Colonic mucosa (tissue), 4 donors: Measurements from ENCODE around the gene RFX4. TPM values are rescaled to one million over a fixed set of nuclear protein-coding genes. Genes with fewer than 3 reads are reported as not detected.

Experiments used
- DNase-seq: peaks from one replicate; pipeline ENCODE4 v3.0.0-alpha.2; 2020
- H3K27ac ChIP-seq: fragments of 200-600 bp; one replicate; pipeline ENCODE4 v1.8.0; 2021
- H3K27me3 ChIP-seq: fragments of 200-600 bp; one replicate; pipeline ENCODE4 v1.8.0; 2021
- H3K36me3 ChIP-seq: fragments of 200-600 bp; one replicate; pipeline ENCODE4 v1.8.0; 2021
- H3K4me1 ChIP-seq: fragments of 200-600 bp; one replicate; pipeline ENCODE4 v1.8.0; 2021; ENCODE audit warnings: mild to moderate bottlenecking
- H3K4me3 ChIP-seq: fragments of 200-600 bp; one replicate; pipeline ENCODE4 v1.8.0; 2021
- H3K9ac ChIP-seq, 2 donors: one replicate each; pipeline ENCODE4 v1.7.0; 2013; ENCODE audit warnings: control low read depth in 2 of 2, low read depth in 2 of 2, low read length in 2 of 2
- H3K9me3 ChIP-seq: fragments of 200-600 bp; one replicate; pipeline ENCODE4 v1.8.0; 2021
- CTCF ChIP-seq: fragments of 200-600 bp; IDR thresholded peaks from one replicate; pipeline ENCODE4 v1.8.0; 2022; ENCODE audit warnings: antibody characterized with exemption, mild to moderate bottlenecking
- intact Hi-C: fragments of 100-400 bp; cut with DNase I; formaldehyde crosslinking; loops from one replicate; pipeline ENCODE4 v1.14.1; 2022
- total RNA-seq, 2 donors: library from RNA; stranded (reverse); fragmentation: NEBNext Ultra II Directional in 1 of 2; extraction: Animal tissue kit (Norgen Biotek cat#: 25700) in 1 of 2; gene quantifications; one replicate each; pipeline ENCODE4 v1.2.1, GENCODE V29; 2021
- donor health status: healthy.
- donor health status: DM: no; HTN: no; CAD: no.
- donor health status: DM: no; HTN: no; CAD: no.

Gene RFX4
- total RNA-seq, 2 donors from 2014 or later: not detected

GRCh38 chr12:106801167-106801708 lies 218.4 kb downstream of the RFX4 start:
- Histone ChIP-seq H3K4me3 (no peak overlapping the region), H3K9me3 (no peaks in the 10 kb centered on the region), H3K27me3 (no peaks in the 10 kb centered on the region), H3K36me3 (no peaks in the 10 kb centered on the region), H3K4me1 (no peaks in the 10 kb centered on the region), H3K27ac (no peak overlapping the region), H3K9ac (no peak overlapping the region)
- no peak for TF ChIP-seq CTCF
- intact Hi-C loops: no loop called here
- DNase-seq: no peak

GRCh38 chr12:106801830-106802533 lies 219.2 kb downstream of the RFX4 start:
- no peaks in the 10 kb centered on the region for H3K27me3 ChIP-seq

GRCh38 chr12:106804668-106805067 lies 221.9 kb downstream of the RFX4 start:
- Histone ChIP-seq H3K36me3 (no peaks in the 10 kb centered on the region), H3K4me1 (no peaks in the 10 kb centered on the region), H3K9me3 (no peaks in the 10 kb centered on the region), H3K4me3 (no peak overlapping the region), H3K9ac (no peak overlapping the region), H3K27ac (no peak overlapping the region), H3K27me3 (no peaks in the 10 kb centered on the region)
- intact Hi-C loops: no loop called here
- TF ChIP-seq CTCF: no peak
- DNase-seq: no peak

More at GRCh38 chr12:106801830-106802533, 219.2 kb downstream of the RFX4 start:
- Histone ChIP-seq H3K4me1 (no peaks in the 10 kb centered on the region), H3K9me3 (no peaks in the 10 kb centered on the region), H3K36me3 (no peaks in the 10 kb centered on the region), H3K27ac (no peak overlapping the region), H3K4me3 (no peak overlapping the region), H3K9ac (no peak overlapping the region)
- TF ChIP-seq CTCF: no peak
- intact Hi-C loops: no loop called here
- no peak for DNase-seq

Other genes starting within 250 kb of the RFX4 start
- gene POLR3B, start 225.3 kb upstream of the RFX4 start, total RNA-seq: 10 to 100 TPM in 1 of 2 donors, 1 to 10 TPM in 1; 5.7 to 10.4 TPM
- gene RIC8B, start 191.7 kb downstream of the RFX4 start, total RNA-seq: 10 to 100 TPM; 13.9 to 14.6 TPM